ENCODE results near the gene GASK1B. TPM values are rescaled to one million over a fixed set of nuclear protein-coding genes. Genes with fewer than 3 reads are reported as not detected.

The GASK1B gene
- total RNA-seq, 1 donor from 2014 or later, result 29.1 TPM

GRCh38 chr4:158170691-158171561, 1.9 kb downstream of the GASK1B start:
- peak overlapping the region; percentile 78 for H3K27ac Mint-ChIP-seq
- no peak for DNase-seq (ENCODE audit: low spot score in 2 of 2, unreplicated experiment in 2 of 2)
- peaks cover 54% of the 10 kb centered on the region for H3K4me1 Mint-ChIP-seq
- H3K36me3 Mint-ChIP-seq, result no peaks in the 10 kb centered on the region
- no peaks in the 10 kb centered on the region for H3K9me3 Mint-ChIP-seq
- TF ChIP-seq CTCF (IDR thresholded peaks at IDR 0.05; ENCODE audit: unreplicated experiment), result peak; percentile 71
- peak overlapping the region; percentile 89 for H3K4me3 Mint-ChIP-seq
- H3K27me3 Mint-ChIP-seq (ENCODE audit: low read depth), result no peaks in the 10 kb centered on the region

GRCh38 chr4:158169931-158170690, 2.7 kb downstream of the GASK1B start:
- no peaks in the 10 kb centered on the region for H3K9me3 Mint-ChIP-seq
- peaks cover 55% of the 10 kb centered on the region for H3K4me1 Mint-ChIP-seq
- H3K27me3 Mint-ChIP-seq (ENCODE audit: low read depth), result no peaks in the 10 kb centered on the region
- peak overlapping the region; percentile 79 for H3K27ac Mint-ChIP-seq
- peak overlapping the region; percentile 89 for H3K4me3 Mint-ChIP-seq
- no peak for DNase-seq (ENCODE audit: low spot score in 2 of 2, unreplicated experiment in 2 of 2)
- H3K36me3 Mint-ChIP-seq, result no peaks in the 10 kb centered on the region
- TF ChIP-seq CTCF (IDR thresholded peaks at IDR 0.05; ENCODE audit: unreplicated experiment), result no peak

- TF ChIP-seq CTCF (IDR thresholded peaks at IDR 0.05; ENCODE audit: unreplicated experiment), result no peak
- Mint-ChIP-seq H3K27me3 (ENCODE audit: low read depth) (no peaks in the 10 kb centered on the region), H3K9me3 (no peaks in the 10 kb centered on the region), H3K27ac (no peak overlapping the region), H3K36me3 (no peaks in the 10 kb centered on the region), H3K4me1 (peaks cover 61% of the 10 kb centered on the region), H3K4me3 (peak overlapping the region; percentile 89)
- DNase-seq (ENCODE audit: low spot score in 2 of 2, unreplicated experiment in 2 of 2), result no peak
These were observed 3.3 kb downstream of the GASK1B start for GRCh38 chr4:158169506-158169905.

- Mint-ChIP-seq H3K4me3 (peak overlapping the region; percentile 46), H3K27me3 (ENCODE audit: low read depth) (no peaks in the 10 kb centered on the region), H3K36me3 (no peaks in the 10 kb centered on the region), H3K27ac (no peak overlapping the region), H3K9me3 (no peaks in the 10 kb centered on the region), H3K4me1 (peaks cover 59% of the 10 kb centered on the region)
- DNase-seq (ENCODE audit: low spot score in 2 of 2, unreplicated experiment in 2 of 2), result no peak
- TF ChIP-seq CTCF (IDR thresholded peaks at IDR 0.05; ENCODE audit: unreplicated experiment), result no peak
These were observed 4.2 kb downstream of the GASK1B start for GRCh38 chr4:158168606-158169005.

- no peak for TF ChIP-seq CTCF (IDR thresholded peaks at IDR 0.05; ENCODE audit: unreplicated experiment)
- Mint-ChIP-seq H3K4me1 (peaks cover 53% of the 10 kb centered on the region), H3K4me3 (peak overlapping the region; percentile 16), H3K27me3 (ENCODE audit: low read depth) (no peaks in the 10 kb centered on the region), H3K9me3 (no peaks in the 10 kb centered on the region), H3K27ac (no peak overlapping the region), H3K36me3 (no peaks in the 10 kb centered on the region)
- DNase-seq (ENCODE audit: low spot score in 2 of 2, unreplicated experiment in 2 of 2), result no peak
These were observed 6.1 kb downstream of the GASK1B start for GRCh38 chr4:158166701-158167100.
